ENCODE data around the gene CABS1.

The CABS1 gene

GRCh38 chr4:70337886-70338420 is 3.2 kb downstream of the CABS1 start:
- no peak overlapping the region for H3K4me3 ChIP-seq (ENCODE audit: low read depth, low read length)
- TF ChIP-seq CTCF (IDR thresholded peaks at IDR 0.05; ENCODE audit: low read depth, low read length) = no peak

GRCh38 chr4:70356185-70356584 is 21.4 kb downstream of the CABS1 start:
- TF ChIP-seq CTCF (IDR thresholded peaks at IDR 0.05; ENCODE audit: low read depth, low read length) = no peak
- no peak overlapping the region for H3K4me3 ChIP-seq (ENCODE audit: low read depth, low read length)

GRCh38 chr4:70359115-70359661 is 24.4 kb downstream of the CABS1 start:
- TF ChIP-seq CTCF (IDR thresholded peaks at IDR 0.05; ENCODE audit: low read depth, low read length) = no peak

GRCh38 chr4:70360460-70360859 is 25.7 kb downstream of the CABS1 start, which contains the start of gene SMR3A:
Gene SMR3A, plus strand, starts transcription at chr4:70360760. Its CDS starts 1,356 bp downstream, at chr4:70362116.
- no peak within 1 kb of the TSS for H3K4me3 ChIP-seq (ENCODE audit: low read depth, low read length)
- no peak for TF ChIP-seq CTCF (IDR thresholded peaks at IDR 0.05; ENCODE audit: low read depth, low read length)

More at GRCh38 chr4:70359115-70359661, 24.4 kb downstream of the CABS1 start:
- H3K4me3 ChIP-seq (ENCODE audit: low read depth, low read length) = no peak overlapping the region

GRCh38 chr4:70364002-70364401 is 29.2 kb downstream of the CABS1 start:
- TF ChIP-seq CTCF (IDR thresholded peaks at IDR 0.05; ENCODE audit: low read depth, low read length) = no peak
- no peak overlapping the region for H3K4me3 ChIP-seq (ENCODE audit: low read depth, low read length)

GRCh38 chr4:70365479-70365878 is 30.7 kb downstream of the CABS1 start:
- H3K4me3 ChIP-seq (ENCODE audit: low read depth, low read length) = no peak overlapping the region
- no peak for TF ChIP-seq CTCF (IDR thresholded peaks at IDR 0.05; ENCODE audit: low read depth, low read length)

- TF ChIP-seq CTCF (IDR thresholded peaks at IDR 0.05; ENCODE audit: low read depth, low read length) = no peak
These were observed 33.0 kb downstream of the CABS1 start for GRCh38 chr4:70367813-70368212.

More at GRCh38 chr4:70367813-70368212, 33.0 kb downstream of the CABS1 start:
- H3K4me3 ChIP-seq (ENCODE audit: low read depth, low read length) = no peak overlapping the region
